ENCODE measurements around the gene ATP6AP1.

The ATP6AP1 gene

DNA sequence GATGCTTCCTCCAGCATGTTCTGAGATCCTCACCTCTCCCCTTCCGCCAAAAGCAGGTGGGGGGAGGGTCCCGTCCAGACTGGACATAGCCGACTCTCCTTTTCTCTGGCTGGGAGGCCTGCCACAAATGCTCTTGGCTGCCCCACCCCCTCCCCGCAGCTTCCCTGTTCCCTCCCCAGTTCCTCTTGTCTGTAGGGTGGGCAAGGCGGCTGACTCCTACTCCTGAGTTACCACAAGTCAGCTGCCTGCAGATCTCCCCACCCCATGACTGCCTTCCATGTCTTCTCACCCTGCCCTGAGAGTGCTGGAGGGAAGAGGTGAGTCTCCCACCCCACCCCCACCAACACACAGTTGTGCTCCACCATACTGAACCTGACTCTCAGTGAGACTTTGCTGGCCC lies 2.9 kb downstream of the ATP6AP1 start:
- no peak for DNase-seq

DNA sequence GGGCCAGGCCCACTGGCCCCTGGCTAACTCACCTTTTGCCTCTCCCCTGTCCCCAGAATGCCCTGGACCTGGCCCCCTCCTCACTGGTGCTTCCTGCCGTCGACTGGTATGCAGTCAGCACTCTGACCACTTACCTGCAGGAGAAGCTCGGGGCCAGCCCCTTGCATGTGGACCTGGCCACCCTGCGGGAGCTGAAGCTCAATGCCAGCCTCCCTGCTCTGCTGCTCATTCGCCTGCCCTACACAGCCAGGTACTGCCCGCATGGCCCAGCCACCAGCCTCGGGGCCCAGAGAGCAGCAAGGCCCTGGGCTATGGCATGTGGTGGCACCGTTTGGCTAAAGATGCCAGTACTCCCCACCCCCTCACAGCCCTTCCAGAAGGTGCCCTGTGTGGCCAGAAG lies 3.7 kb downstream of the ATP6AP1 start:
- DNase-seq, result no peak

DNA sequence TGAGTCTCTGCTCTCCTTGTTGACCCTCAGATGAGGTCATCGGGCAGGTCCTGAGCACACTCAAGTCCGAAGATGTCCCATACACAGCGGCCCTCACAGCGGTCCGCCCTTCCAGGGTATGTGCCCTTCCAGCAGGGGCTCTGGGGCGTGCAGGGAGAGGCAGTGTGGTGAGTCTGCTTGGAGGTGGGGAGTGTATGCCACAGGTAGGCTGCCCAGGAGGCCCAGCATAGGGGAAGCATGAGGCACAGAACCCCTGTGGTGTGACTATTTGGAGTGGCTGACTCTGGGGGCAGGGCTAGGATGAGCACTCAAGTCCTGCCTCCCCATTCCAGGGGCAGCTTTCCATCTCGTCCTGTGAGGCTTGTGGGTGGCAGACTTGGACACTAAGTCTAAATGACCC lies 5.1 kb downstream of the ATP6AP1 start:
- DNase-seq, result no peak

DNA sequence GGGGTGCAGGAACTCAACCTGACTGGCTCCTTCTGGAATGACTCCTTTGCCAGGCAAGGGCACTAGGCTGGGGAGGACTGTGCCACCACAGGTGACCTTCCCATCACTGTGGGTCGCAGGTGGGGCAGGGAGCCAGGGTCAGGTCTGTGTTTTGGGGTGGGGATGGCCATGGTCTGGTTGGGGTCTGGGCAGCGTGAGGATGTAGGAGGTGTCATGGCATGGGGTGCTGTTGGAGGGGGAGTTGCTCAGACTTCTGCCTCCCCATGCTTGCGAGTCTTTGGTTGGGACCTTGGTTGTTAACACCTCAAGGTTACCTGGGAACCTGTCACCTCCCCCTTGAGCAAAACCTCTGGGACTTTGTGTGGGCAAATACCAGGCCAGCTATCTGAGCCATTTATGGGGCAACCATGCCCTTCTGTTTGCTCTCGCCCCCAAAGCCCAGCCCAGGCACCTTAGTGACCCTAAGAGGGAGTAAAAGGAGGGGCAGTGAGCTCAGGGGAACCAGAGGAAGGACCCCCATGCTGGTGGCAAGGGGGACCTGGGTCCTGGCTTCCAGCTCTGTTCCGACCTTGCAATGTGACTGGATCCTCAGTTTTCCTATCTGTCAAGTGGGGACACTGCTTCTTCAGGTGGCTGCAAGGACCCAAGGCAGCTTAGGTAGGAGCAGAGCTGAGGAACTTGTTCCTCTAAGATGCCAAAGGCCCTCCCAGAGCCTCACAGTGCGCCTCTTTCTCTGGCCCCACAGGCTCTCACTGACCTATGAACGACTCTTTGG lies 6.1 kb downstream of the ATP6AP1 start:
- DNase-seq, result no peak

DNA sequence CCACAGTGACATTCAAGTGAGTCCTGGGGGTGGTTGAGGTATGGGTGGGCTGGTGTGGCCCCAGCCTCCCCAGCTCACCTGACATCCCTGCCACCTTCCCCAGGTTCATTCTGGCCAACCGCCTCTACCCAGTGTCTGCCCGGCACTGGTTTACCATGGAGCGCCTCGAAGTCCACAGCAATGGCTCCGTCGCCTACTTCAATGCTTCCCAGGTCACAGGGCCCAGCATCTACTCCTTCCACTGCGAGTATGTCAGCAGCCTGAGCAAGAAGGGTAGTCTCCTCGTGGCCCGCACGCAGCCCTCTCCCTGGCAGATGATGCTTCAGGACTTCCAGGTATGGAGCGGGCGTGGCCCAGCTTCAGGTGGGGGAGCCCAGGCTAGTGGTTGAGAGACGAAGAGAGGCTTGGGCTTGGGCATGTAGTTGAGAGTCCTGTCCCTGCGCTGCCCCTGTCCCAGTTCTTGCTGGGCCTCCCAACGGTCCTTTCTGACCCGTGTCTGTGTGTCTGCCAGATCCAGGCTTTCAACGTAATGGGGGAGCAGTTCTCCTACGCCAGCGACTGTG lies 6.8 kb downstream of the ATP6AP1 start:
- no peak for DNase-seq

DNA sequence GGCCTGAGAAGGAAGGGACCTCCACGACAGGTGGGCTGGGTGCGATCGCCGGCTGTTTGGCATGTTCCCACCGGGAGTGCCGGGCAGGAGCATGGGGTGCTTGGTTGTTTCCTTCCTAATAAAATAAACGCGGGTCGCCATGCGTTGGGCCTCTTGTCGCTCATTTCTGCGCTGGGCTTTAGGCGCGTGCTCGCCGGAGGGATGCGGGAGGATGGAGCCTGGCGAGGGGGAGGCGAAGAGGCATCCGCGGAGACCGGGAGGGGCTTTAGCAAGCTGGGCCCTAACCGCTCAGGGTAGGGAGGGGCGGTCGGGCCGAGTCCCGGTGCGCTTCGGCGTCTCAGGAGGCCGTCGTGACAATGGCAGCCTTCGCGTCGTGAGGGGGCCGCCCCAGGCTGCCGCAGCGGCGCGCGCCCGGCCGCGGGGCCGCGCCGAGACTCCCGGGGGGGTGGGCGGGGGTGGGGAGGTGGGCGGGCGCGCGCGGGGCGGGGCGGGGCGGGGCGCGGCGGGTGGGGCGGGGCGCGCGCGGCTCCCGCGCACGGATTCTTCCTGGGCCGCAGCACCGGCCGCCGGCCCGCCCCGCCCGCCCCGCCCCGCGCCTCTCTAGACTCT lies 8.0 kb downstream of the ATP6AP1 start:
- DNase-seq, result no peak

DNA sequence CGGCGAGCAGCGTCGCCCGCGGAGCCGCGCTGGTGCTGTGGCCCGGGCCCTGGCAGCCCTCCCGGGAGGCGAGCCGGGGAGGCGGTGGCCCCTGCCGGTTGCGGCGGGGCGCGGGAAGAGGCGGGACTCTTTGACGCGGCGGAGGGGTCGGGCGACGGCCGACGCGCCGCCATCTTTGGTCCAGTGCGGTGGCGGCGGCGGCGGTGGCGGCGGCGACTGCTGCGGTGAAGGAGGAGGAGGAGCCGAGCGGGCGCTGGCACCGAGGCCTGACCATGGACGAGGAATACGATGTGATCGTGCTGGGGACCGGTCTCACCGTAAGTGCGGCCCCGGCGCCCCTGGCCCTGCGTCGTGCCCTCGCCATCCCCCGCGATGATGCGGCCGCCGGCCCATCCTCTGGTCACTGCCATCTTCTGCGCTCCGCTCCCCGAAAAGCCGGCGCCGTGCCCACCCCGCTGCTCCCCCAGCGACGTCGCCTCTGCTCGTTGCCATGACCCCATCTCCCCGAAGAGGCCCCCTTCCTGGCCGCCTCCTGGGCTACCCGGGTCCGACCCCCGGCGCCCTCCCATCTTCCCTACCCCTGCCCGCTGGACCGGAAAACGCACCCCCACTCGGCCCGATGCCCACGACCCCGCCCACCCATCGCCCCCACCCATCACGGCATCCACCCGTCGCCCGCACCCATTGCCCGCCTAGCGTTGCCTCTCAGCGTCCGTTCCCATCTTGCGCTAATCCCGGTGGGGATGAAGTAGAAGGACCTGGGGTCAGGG lies 8.7 kb downstream of the ATP6AP1 start, which contains the start of gene GDI1:
Gene GDI1 (plus strand): TSS at position 172 of the 770 bp plus-strand sequence. CDS start 101 bp downstream, at position 273.
- no peak for DNase-seq

DNA sequence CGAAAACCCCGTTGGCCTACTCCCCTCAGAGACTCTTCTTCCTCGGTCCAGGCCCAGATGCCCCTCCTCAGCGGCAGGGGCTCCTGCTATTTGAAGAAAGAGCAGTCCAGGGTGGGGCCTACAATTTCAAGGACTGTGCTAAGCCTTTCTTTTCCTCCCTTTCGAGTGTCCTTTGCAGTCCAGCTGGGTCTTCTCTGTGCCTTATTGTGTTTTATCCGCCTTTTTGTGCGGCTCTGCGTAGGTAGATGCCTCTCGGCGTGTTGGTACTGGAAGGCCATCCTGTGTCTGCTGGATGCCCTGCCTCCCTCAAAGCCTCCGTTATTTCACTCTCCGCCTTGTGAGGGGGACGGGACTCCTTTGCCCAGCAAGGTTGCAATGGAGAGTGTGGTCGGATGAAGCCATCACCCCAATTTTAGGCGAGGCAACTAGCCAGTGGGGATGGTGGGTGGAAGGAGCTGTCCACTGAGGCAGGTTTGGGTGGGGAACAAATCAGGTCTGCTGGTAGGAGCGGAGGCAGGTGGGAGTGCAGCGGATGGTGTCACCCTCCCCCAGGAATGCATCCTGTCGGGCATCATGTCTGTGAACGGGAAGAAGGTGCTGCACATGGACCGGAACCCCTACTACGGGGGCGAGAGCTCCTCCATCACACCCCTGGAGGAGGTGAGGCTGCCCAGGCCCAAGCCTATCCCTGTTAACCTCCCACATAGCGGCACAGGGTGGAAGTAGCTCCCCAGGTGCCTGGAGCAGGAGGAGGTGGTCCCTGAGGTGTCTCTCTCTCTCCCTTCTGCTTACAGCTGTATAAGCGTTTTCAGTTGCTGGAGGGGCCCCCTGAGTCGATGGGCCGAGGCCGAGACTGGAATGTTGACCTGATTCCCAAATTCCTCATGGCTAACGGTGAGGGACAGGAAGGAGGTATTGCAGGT lies 9.8 kb downstream of the ATP6AP1 start:
- DNase-seq, result no peak

DNA sequence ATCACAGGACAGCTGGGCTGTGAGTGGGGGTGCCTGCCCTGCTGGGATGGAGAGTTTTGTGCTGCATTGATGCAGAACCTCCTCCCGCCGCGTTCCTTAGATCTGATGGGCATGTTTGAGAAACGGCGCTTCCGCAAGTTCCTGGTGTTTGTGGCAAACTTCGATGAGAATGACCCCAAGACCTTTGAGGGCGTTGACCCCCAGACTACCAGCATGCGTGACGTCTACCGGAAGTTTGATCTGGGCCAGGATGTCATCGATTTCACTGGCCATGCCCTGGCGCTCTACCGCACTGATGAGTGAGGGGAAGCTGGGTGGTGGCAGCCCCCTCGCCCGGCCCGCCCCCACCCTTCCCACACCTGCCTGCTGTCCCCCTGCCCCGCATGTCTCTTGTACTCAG lies 11.4 kb downstream of the ATP6AP1 start:
- no peak for DNase-seq

DNA sequence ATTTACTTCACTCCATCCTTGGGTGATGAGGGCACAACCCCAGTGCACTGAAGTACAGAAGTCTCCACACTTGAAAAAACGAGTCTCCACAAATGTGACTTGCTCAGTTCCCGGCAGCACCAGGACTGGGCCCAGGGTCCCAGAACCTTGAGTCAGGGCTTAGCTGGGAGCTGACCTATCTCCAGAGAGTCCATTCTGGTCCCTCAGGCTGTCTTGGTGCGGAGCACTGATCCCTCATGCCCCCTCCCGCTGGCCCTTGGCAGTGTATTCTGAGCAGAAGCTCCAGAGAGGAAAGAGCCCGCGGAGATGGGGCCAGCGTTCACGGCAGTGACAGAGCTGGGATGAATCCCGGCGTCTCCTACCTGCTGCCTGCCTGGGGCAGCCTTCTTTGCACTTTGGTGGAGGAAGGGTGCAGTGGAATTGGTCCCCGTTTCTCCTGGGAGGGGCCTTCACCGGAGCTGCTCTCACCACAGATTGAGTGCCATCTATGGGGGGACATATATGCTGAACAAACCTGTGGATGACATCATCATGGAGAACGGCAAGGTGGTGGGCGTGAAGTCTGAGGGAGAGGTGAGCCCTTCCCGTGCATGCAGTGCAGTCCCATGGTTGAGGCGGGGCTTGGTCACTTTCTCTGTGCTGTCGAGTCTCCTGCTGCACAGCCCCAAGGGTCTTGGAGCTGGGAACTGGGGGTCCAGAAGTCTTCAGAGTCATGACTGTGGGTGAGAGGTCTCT lies 12.3 kb downstream of the ATP6AP1 start:
- DNase-seq, result no peak

DNA sequence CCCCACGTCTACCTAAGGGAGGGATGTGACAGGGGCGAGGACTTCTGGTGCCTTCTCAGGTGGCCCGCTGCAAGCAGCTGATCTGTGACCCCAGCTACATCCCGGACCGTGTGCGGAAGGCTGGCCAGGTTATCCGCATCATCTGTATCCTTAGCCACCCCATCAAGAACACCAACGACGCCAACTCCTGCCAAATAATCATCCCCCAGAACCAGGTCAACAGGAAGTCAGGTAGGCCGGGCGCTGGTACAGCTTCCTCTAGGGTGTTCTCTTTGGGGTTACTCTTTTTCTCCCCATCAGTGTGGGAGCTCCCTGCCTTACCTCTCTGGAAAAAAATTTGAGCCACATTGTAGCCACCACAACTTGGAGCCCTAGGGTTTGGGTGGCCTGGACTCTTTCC lies 13.1 kb downstream of the ATP6AP1 start:
- no peak for DNase-seq

DNA sequence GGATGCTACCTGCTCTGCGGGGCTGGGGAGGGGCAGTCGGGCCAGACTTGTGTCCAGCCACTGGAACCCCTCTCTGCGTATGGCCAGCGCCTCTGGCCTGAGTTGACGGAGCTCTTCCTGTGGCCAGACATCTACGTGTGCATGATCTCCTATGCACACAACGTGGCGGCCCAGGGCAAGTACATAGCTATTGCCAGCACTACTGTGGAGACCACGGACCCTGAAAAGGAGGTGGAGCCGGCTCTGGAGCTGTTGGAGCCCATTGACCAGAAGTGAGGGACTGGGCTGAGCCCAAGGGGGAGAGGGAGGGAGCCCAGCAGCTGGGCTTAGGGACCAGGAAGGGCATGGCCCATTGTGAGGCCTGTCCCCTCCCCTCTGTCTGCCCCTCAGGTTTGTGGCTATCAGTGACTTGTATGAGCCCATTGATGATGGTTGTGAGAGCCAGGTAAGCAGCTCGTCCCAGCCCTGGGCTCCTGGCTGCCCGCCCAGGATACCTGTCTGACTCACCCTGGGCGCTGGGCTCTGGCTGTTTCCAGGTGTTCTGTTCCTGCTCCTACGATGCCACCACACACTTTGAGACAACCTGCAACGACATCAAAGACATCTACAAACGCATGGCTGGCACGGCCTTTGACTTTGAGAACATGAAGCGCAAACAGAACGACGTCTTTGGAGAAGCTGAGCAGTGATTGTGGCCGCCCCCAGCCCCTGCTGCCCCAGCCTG lies 13.7 kb downstream of the ATP6AP1 start:
- no peak for DNase-seq

DNA sequence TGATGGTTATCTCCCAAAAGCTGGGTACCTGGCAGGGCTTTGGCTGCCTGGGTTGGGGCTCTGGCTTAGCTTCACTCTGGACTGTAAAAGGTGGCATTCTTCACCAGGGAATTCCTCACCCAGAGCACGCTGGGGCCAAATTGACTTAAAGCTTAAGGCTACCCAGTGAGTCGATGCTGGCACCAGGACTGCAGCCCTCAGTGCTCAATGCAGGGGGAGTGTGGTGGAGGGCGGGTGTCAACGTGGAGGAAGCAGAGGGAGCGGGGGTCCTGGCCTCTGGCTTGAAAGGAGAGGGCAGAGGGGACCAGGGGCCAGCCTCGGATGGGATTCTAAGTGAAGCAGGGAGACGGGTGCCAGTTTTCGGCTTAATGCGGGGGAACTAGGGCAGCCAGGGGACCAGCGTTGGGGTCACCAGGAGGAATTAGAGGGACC lies 15.0 kb downstream of the ATP6AP1 start:
- no peak for DNase-seq

DNA sequence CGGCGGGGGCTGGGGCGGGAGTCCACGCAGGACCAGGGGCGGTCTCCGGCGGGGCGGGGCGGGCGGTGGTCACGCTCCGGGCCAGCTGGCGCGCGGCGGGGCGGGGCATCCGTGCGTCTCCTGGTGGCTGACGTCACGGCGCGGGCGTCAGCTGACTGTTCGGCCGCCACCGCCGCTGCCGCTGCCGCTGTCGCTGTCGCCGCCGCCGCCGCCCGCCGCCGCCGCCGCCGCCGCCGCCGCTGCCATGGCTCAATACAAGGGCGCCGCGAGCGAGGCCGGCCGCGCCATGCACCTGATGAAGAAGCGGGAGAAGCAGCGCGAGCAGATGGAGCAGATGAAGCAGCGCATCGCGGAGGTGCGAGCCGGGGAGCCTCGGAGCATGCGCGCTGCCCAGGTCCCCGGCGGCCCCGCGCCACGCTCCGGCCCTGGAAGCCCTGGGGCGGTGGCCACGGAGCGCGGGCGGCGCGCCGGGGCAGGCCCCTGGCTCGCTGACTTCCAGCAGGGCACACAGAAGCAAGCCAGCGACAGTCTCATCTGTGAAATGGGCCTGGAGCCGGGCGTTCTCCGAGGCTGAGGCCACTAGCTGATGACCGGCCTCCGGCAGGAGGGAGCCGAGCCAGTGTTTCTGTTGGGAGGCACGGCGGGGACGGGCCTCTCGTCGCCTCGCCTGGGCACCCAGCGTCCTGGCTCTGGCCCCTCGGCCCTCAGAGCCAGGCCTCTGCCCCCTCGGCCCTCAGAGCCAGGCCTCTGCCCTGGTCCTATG lies 15.7 kb downstream of the ATP6AP1 start, which contains the start of gene FAM50A:
Gene FAM50A (plus strand): TSS at position 150 of the 763 bp plus-strand sequence. CDS start 95 bp downstream, at position 245.
- DNase-seq, result no peak

DNA sequence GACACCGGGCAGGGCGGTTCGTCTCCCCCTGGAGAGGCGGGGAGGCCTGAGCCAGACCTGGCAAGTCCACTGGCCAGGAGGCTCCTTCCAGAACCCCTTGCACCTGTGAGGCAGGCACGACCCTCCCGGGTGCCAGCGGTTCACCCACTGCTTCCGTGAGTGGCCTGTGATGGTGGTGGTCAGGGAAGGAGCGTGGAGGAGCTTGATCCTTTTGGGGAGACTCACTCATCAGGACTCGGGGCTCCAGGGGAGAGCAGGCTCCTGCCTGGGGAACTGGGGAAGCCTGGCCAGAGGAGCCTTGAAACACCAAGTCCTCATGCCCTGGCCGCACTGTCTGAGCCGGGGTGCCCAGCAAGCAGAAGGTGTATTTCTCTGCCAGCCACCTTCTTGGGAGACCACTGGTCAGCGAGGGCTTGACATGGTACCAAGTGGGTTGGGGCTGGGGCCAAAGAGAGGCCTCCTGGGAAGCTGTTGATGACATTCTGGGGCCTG lies 16.3 kb downstream of the ATP6AP1 start:
- DNase-seq, result no peak

DNA sequence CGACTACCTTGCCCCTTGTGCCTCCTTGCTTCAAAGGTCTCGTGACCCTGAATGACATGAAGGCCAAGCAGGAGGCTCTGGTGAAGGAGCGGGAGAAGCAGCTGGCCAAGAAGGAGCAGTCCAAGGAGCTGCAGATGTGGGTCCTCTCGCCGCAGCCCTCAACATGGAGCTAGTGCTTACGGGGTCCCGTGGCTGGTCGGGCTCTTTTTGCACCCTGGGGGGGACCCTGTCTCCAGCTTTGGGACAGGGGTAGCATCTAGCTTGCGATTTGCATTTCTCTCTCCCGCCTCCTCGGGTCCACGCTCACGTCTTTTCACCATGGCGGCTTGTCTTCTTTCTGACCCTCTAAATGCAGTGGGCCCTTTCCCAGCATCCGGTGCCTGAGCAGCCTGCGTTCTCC lies 17.3 kb downstream of the ATP6AP1 start:
- no peak for DNase-seq

DNA sequence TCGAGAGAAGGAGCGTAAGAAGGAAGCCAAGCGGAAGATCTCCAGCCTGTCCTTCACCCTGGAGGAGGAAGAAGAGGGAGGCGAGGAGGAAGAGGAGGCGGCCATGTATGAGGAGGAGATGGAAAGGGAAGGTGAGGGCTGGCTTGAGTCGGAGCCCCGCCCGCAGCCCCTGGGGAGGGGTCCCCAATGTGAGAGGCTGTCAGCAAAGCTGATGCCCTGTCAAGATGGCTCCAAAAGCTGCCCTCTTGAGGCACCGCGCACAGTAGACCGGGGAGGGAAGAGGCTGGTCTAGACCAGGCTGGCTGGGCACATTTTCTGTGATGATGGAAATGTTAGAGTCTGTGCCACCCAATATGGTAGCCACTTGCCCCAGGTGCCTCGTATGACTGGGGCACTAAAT lies 18.0 kb downstream of the ATP6AP1 start:
- DNase-seq, result no peak

DNA sequence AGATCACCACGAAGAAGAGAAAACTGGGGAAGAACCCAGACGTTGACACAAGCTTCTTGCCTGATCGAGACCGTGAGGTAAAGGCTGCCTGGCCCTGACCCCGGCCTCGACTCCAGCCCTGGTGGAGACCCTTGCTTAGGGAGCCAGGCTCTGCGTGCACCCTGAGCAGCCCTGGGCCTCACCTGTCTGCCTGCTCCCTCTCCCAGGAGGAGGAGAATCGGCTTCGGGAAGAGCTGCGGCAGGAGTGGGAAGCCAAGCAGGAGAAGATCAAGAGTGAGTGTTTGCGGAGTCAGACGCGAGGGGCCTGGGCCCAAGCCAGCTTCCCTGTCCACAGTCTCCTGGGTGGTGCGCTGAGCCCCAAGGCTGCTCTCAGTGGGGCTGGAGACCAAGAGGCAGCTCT lies 20.0 kb downstream of the ATP6AP1 start:
- DNase-seq, result no peak

DNA sequence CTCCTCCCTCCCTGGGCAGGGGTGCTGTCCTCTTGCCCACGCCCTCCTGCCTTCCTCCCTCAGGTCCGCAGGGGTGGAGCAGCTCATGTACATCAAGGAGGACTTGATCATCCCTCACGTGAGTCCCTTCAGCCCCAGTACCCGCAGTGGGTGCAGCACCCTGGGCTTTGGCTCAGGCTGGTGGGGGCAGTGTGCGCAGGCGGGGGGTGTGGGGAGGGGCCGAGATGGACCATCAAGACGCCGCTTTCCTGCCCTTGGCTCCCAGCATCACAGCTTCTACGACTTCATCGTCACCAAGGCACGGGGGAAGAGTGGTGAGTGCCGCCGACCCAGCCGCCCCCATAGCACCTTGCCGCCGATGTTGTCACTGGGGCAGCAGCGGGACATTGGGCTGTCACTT lies 21.1 kb downstream of the ATP6AP1 start:
- DNase-seq, result no peak

DNA sequence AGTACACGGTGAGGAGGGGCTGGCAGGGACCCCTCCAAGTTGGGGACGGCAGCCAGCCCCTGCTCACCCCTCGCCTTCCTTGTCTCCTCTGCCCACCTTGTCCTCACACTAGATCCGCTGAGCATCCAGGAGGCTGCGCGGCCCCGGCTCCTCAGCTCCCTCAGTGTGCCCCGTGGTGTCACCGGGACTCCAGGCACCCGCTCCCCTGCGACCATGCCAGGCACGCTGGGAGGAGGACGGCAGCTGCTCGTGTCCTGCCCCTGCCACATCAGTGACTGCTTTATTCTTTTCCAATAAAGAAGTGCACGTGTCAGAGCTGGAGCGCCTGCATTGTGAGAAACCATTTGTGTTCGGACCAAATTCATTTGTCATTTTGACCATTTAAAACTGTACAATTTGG lies 21.8 kb downstream of the ATP6AP1 start:
- DNase-seq, result no peak
